B cell (primary cell): ENCODE data around the gene NPEPL1.

Experiments
- CTCF ChIP-seq: fragments of 200-600 bp; IDR thresholded peaks from one replicate; pipeline ENCODE4 v1.8.0; 2022; ENCODE audit warnings: antibody characterized with exemption, mild to moderate bottlenecking
- EZH2 ChIP-seq: IDR thresholded peaks from 2 replicates; pipeline ENCODE4 v1.6.1; 2012; ENCODE audit warnings: borderline replicate concordance, low read depth, mild to moderate bottlenecking, moderate library complexity, low read length; ENCODE audit not compliant: insufficient read depth, poor library complexity, severe bottlenecking

GRCh38 chr20:58713801-58714339 lies 21.3 kb downstream of the NPEPL1 start:
- no peak for TF ChIP-seq CTCF
- TF ChIP-seq EZH2: no peak
